HepG2 (cell line): ENCODE measurements around the gene AMIGO1. TPM values are rescaled to one million over a fixed set of nuclear protein-coding genes. Genes with fewer than 3 reads are reported as not detected.
A peak's percentile ranks its signal among the peaks of the same experiment; 100 is the strongest.

Source experiments
- ATAC-seq: fragments of 200-7000 bp; cut with Tn5 transposase; 3 replicates; pipeline ENCODE4 v1.9.1; 2020; ENCODE audit warnings: mild to moderate bottlenecking, moderate library complexity
- BruUV-seq: library from RNA; stranded (reverse); fragments of 400-500 nt; replicated peaks from 2 replicates; lab custom pipeline; 2021; lab: Mats Ljungman, UMichigan
- CTCF ChIA-PET: fragments of 300-600 bp; formaldehyde crosslinking; extraction: SDS; loops from one replicate; lab custom pipeline; 2021; ENCODE audit warnings: low total read pairs, inconsistent platforms, low intra/inter-chr PET ratio; lab: Yijun Ruan, JAX
- POLR2A ChIA-PET: fragments of 350-600 bp; sonication (Branson Sonifier 250); formaldehyde crosslinking; loops from one replicate; lab custom pipeline; 2020; ENCODE audit warnings: antibody characterized with exemption, inconsistent platforms; lab: Yijun Ruan, JAX
- DNase-seq: peaks from one replicate; pipeline ENCODE4 v3.0.0-alpha.2; 2015; ENCODE audit warnings: low spot score
- FAIRE-seq: peaks from 3 replicates; lab custom pipeline; 2011; peaks lifted over from hg19 to GRCh38; lab: Jason Lieb, UNC
- H2AFZ ChIP-seq: one replicate; pipeline ENCODE4 v1.6.1; 2011; ENCODE audit warnings: low read length, inconsistent platforms
- H3K27ac ChIP-seq: fragments of 300-600 bp; 3 replicates; pipeline ENCODE4 v1.8.0; 2011; ENCODE audit warnings: mixed run types, mild to moderate bottlenecking, mixed read lengths, low read length, inconsistent platforms; ENCODE audit not compliant: insufficient read depth; ENCODE audit errors: extremely low read length
- H3K27me3 ChIP-seq, 2 experiments: fragments of 200-600 bp in 1 of 2; 2 replicates in 1 of 2; 3 replicates in 1 of 2; pipeline versions ENCODE4 v1.6.0 to v1.8.0; 2011; ENCODE audit warnings: low read length in 2 of 2, mild to moderate bottlenecking in 2 of 2, moderate library complexity in 2 of 2, inconsistent platforms in 1 of 2; ENCODE audit not compliant: insufficient read depth in 2 of 2, control insufficient read depth in 1 of 2
- H3K36me3 ChIP-seq, 2 experiments: fragments of 200-600 bp in 1 of 2; replicated peaks in 1 of 2; 2 replicates in 1 of 2; 3 replicates in 1 of 2; pipeline versions ENCODE4 v1.5.1 to v1.8.0; 2011; ENCODE audit warnings: low read length in 2 of 2, inconsistent platforms in 1 of 2; ENCODE audit not compliant: insufficient read depth in 2 of 2, control insufficient read depth in 1 of 2
- H3K4me1 ChIP-seq: 2 replicates; pipeline ENCODE4 v1.5.1; 2012; ENCODE audit warnings: low read length, inconsistent platforms; ENCODE audit not compliant: insufficient read depth
- H3K4me2 ChIP-seq: 2 replicates; pipeline ENCODE4 v1.6.0; 2011; ENCODE audit warnings: low read depth, low read length, inconsistent platforms
- H3K4me3 ChIP-seq, 3 experiments: fragments of 200-600 bp in 1 of 3; sonication (generic), shearing (Covaris generic) in 1 of 3; replicated peaks in 1 of 3; 2 replicates each; pipeline ENCODE4 v1.5.1; 2011 to 2016; ENCODE audit warnings: low read length in 3 of 3, inconsistent platforms in 2 of 3, low read depth in 2 of 3, mild to moderate bottlenecking in 2 of 3, control low read depth in 1 of 3, mixed read lengths in 1 of 3; ENCODE audit not compliant: insufficient read depth in 1 of 3
- H3K79me2 ChIP-seq: one replicate; pipeline ENCODE4 v1.6.1; 2011; ENCODE audit warnings: low read length, inconsistent platforms; ENCODE audit not compliant: insufficient read depth
- H3K9ac ChIP-seq: 2 replicates; pipeline ENCODE4 v1.6.0; 2011; ENCODE audit warnings: mild to moderate bottlenecking, low read depth, low read length, inconsistent platforms; ENCODE audit not compliant: insufficient read depth
- H3K9me3 ChIP-seq: 2 replicates; pipeline ENCODE4 v1.5.1; 2012; ENCODE audit warnings: mild to moderate bottlenecking, low read length
- H4K20me1 ChIP-seq: 2 replicates; pipeline ENCODE4 v1.6.0; 2011; ENCODE audit warnings: inconsistent platforms, mild to moderate bottlenecking, low read length, moderate library complexity; ENCODE audit not compliant: insufficient read depth
- AGO2 ChIP-seq: fragments of 200-400 bp; formaldehyde crosslinking; optimal IDR thresholded peaks from 2 replicates; pipeline ENCODE3; 2017; ENCODE audit warnings: mild to moderate bottlenecking, low read depth, low read length, moderate library complexity
- GFI1 ChIP-seq: sonication (generic); formaldehyde crosslinking; IDR thresholded peaks from 2 replicates; pipeline ENCODE4 v1.5.0; 2020; ENCODE audit warnings: missing genetic modification reagents, mild to moderate bottlenecking, borderline replicate concordance
- MAFF ChIP-seq: IDR thresholded peaks from 2 replicates; pipeline ENCODE4 v1.6.1; 2011; ENCODE audit warnings: low read depth, low read length, improper control_type of control experiment
- MEIS2 ChIP-seq: sonication (generic); formaldehyde crosslinking; IDR thresholded peaks from 2 replicates; pipeline ENCODE4 v1.9.0; 2021; ENCODE audit warnings: mild to moderate bottlenecking, missing genetic modification reagents
- NR1H2 ChIP-seq: sonication (generic); formaldehyde crosslinking; IDR thresholded peaks from 2 replicates; pipeline ENCODE4 v1.8.1; 2022; ENCODE audit warnings: low read depth, missing genetic modification reagents, borderline replicate concordance
- TCF7L2 ChIP-seq: IDR thresholded peaks from 2 replicates; pipeline ENCODE4 v1.6.1; 2011; ENCODE audit warnings: mild to moderate bottlenecking, low read depth, low read length, moderate library complexity
- ZNF546 ChIP-seq: sonication (generic); formaldehyde crosslinking; conservative IDR thresholded peaks from 2 replicates; pipeline ENCODE4 v1.8.1; 2023; ENCODE audit warnings: mild to moderate bottlenecking, missing genetic modification reagents
- ZNF547 ChIP-seq: sonication (generic); formaldehyde crosslinking; IDR thresholded peaks from 2 replicates; pipeline ENCODE4 v1.5.1; 2020; ENCODE audit warnings: mild to moderate bottlenecking, missing genetic modification reagents
- ZSCAN22 ChIP-seq: sonication (generic); formaldehyde crosslinking; IDR thresholded peaks from 2 replicates; pipeline ENCODE4 v1.4.0; 2020; ENCODE audit warnings: mild to moderate bottlenecking, missing genetic modification reagents
- ZSCAN25 ChIP-seq: sonication (generic); formaldehyde crosslinking; IDR thresholded peaks from 2 replicates; pipeline ENCODE4 v1.8.0; 2022; ENCODE audit warnings: mild to moderate bottlenecking, missing genetic modification reagents
- WGBS: methylation state at CpG from one replicate; pipeline ENCODE4 v1.1.6; 2017; ENCODE audit warnings: low lambda C conversion rate; 5-methylcytosine and 5-hydroxymethylcytosine counted together
- in situ Hi-C: cut with HindIII; loops from 2 replicates; pipeline ENCODE4 v1.10.0; 2017; ENCODE audit warnings: low pct_unique_long_range_greater_than_20kb; ENCODE audit not compliant: extremely low pct_ligation_motif_present
- intact Hi-C: fragments of 100-400 bp; cut with micrococcal nuclease; formaldehyde crosslinking; loops from one replicate; pipeline ENCODE4 v1.10.0; 2022; ENCODE audit not compliant: unreplicated experiment
- polyA plus RNA-seq, 8 experiments: library from polyadenylated mRNA; depleted of rRNA in 3 of 8; stranded (reverse) in 7 of 8; unstranded in 1 of 8; fragments of >200 nt; fragmentation: Illumina TruSeq in 4 of 8; extraction: Trizol in 4 of 8; gene quantifications; 2 replicates each; pipeline versions ENCODE4 v1.2.1 to v1.2.3, GENCODE V29; 2011 to 2016; ENCODE audit warnings: low read depth in 4 of 8, missing spikeins in 1 of 8, mixed read lengths in 1 of 8; ENCODE audit not compliant: insufficient read depth in 1 of 8
- total RNA-seq, 5 experiments: library from RNA; depleted of rRNA; stranded (reverse); fragments of >200 nt; fragmentation: Illumina TruSeq; extraction: Trizol; gene quantifications; 2 replicates each; pipeline ENCODE4 v1.2.3, GENCODE V29; 2016; ENCODE audit warnings: low read depth in 1 of 5
- TF ChIP-seq, protein P1 (sequence below): sonication (generic); formaldehyde crosslinking; IDR thresholded peaks from 2 replicates; pipeline ENCODE4 v1.5.0; 2020; ENCODE audit warnings: mild to moderate bottlenecking, missing genetic modification reagents, borderline replicate concordance
- TF ChIP-seq, protein P2 (sequence below): IDR thresholded peaks from 2 replicates; pipeline ENCODE4 v1.6.1; 2018; ENCODE audit warnings: missing genetic modification reagents
- TF ChIP-seq, protein P3 (sequence below): sonication (generic); formaldehyde crosslinking; conservative IDR thresholded peaks from 2 replicates; pipeline ENCODE4 v1.4.0; 2020; ENCODE audit warnings: mild to moderate bottlenecking, missing genetic modification reagents, moderate library complexity

AMIGO1 gene
- total and polyA plus RNA-seq, 2 of the 13 experiments (the other 11 are each of a cell fraction or from before 2014, with no cell fraction given) = 0.40 to 1.3 TPM

DNA sequence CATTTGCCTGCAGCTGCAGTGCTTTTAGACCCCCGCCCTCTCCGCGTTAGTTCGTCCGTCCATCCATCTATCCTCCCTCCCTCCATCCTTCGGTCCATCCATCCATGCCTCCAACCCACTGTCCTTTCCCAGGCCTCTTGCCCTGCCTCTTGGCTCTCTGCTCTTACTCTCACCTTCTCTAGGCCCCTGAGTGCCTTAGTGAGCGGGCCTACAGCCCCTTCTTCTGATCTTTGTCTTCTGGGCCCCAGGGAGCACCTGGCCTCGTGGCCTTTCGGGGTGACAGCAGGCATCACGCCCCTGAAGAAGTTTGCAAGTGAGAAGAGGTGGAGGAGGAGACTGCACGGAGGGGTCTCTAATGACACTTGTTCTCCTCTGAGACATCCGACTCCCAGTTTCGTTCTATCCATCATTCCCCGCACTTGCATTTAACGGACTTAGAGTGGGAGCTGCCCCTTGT, 25.0 kb downstream of the AMIGO1 start (continued):
- TF ChIP-seq, protein P1, sequence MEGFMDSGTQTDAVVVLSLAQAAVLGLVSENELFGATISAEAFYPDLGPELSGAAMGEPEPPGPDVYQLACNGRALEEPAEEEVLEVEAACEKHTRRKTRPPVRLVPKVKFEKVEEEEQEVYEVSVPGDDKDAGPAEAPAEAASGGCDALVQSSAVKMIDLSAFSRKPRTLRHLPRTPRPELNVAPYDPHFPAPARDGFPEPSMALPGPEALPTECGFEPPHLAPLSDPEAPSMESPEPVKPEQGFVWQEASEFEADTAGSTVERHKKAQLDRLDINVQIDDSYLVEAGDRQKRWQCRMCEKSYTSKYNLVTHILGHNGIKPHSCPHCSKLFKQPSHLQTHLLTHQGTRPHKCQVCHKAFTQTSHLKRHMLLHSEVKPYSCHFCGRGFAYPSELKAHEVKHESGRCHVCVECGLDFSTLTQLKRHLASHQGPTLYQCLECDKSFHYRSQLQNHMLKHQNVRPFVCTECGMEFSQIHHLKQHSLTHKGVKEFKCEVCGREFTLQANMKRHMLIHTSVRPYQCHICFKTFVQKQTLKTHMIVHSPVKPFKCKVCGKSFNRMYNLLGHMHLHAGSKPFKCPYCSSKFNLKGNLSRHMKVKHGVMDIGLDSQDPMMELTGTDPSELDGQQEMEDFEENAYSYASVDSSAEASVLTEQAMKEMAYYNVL (CRISPR knock-in tag) = no peak
- no peak for TF ChIP-seq ZSCAN25 (CRISPR knock-in tag)
- no peak for TF ChIP-seq NR1H2 (CRISPR knock-in tag)
- no peak for TF ChIP-seq AGO2
- no peak for TF ChIP-seq ZSCAN22 (CRISPR knock-in tag)

DNA sequence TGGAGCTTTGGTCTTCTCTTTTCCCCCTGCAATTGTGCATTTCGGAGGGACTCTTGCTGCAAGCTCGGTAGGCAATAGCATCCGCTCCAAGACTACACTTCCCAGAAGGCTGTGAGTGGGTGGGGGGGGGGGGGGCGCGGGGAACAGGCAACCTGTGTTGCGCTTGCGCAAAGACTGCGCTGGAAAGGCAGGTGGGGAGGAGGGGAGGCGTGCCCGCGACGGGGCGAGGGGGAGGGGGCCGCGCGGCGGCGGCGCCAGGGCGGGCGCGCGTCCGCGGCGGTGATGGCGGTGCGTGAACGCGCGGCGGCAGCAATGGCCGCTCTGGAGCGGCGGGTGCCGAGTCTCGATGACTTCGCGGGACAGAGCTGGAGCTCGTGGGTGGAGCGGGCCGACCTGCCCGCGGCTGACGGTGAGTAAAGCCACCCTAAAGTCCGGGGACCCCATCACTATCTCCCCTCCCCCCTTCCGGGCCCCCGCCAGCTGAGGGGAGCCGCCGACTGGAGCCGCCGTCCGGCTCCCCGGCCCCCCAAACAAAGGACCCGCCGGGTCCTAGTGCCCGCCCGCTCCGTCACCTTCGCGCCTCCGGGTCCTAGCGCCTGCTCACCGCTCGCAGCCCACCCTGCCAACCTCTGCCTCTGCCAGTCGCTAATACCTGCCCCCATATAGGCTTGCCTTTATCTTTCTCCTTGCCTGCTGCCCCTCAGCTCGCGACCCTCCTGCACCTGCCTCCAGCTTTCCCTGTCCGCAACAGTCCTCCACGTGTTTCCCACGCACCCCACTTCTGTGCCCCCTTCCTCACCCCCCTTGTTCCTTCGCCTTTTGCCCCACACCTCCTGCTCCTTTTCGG, 25.6 kb downstream of the AMIGO1 start, which contains the start of gene ATXN7L2:
Gene ATXN7L2 (plus strand): TSS at position 234 of the 847 bp plus-strand sequence. CDS start 49 bp downstream, at position 283.
- 3% methylated on average over 24 of the region's 73 CpGs for WGBS
- peak within 1 kb of the TSS; percentile 75 to 92 (median 78) for H3K4me3 ChIP-seq
- H2AFZ ChIP-seq = peak within 1 kb of the TSS; percentile 95
- peak; percentile 84 for ATAC-seq
- peaks cover 19% of the 10 kb centered on the region for H3K4me1 ChIP-seq
- ChIA-PET CTCF (no interaction called here), POLR2A (interaction anchor here (0.6 to 1.9 kb wide), 10 partner anchors 10 to 270 kb away, joined by 3 to 10 read pairs (median 4); partner anchors contain the start of genes AMIGO1, CYB561D1, PSMA5 and SARS1)
- no peaks in the 10 kb centered on the region for H3K79me2 ChIP-seq
- H3K9ac ChIP-seq = peak within 1 kb of the TSS; percentile 91
- in situ Hi-C loops (loop anchor here (5.0 kb wide), 1 partner anchor 57 kb away; the partner anchor contains the start of gene PSMA5), intact Hi-C loops (no loop called here)
- peak; percentile 84 for DNase-seq
- H3K27me3 ChIP-seq = peaks cover 1 to 17% of the 10 kb centered on the region in 2 experiments; a peak in 4 of 5 replicates
- peak within 1 kb of the TSS; percentile 97 for H3K4me2 ChIP-seq
- H4K20me1 ChIP-seq = no peaks in the 10 kb centered on the region
- no TSS peak for BruUV-seq
- FAIRE-seq = no peak
- peak within 1 kb of the TSS; percentile 83 for H3K27ac ChIP-seq
- H3K9me3 ChIP-seq = no peaks in the 10 kb centered on the region
- H3K36me3 ChIP-seq = no peaks in the 10 kb centered on the region; a peak in 1 of 5 replicates
- TF ChIP-seq MAFF (no peak), TCF7L2 (no peak), MEIS2 (CRISPR knock-in tag) (peak; percentile 62; the same call in 1 of the 2 replicates), ZNF547 (no peak), ZNF546 (CRISPR knock-in tag) (peak; percentile 74; the same call in 1 of the 2 replicates), GFI1 (CRISPR knock-in tag) (peak; percentile 17; the same call in 1 of the 2 replicates)
- TF ChIP-seq, protein P2, sequence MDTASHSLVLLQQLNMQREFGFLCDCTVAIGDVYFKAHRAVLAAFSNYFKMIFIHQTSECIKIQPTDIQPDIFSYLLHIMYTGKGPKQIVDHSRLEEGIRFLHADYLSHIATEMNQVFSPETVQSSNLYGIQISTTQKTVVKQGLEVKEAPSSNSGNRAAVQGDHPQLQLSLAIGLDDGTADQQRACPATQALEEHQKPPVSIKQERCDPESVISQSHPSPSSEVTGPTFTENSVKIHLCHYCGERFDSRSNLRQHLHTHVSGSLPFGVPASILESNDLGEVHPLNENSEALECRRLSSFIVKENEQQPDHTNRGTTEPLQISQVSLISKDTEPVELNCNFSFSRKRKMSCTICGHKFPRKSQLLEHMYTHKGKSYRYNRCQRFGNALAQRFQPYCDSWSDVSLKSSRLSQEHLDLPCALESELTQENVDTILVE = 0 out of 2 replicates have a peak, but pooled peaks have one; percentile 17
- TF ChIP-seq, protein P3, sequence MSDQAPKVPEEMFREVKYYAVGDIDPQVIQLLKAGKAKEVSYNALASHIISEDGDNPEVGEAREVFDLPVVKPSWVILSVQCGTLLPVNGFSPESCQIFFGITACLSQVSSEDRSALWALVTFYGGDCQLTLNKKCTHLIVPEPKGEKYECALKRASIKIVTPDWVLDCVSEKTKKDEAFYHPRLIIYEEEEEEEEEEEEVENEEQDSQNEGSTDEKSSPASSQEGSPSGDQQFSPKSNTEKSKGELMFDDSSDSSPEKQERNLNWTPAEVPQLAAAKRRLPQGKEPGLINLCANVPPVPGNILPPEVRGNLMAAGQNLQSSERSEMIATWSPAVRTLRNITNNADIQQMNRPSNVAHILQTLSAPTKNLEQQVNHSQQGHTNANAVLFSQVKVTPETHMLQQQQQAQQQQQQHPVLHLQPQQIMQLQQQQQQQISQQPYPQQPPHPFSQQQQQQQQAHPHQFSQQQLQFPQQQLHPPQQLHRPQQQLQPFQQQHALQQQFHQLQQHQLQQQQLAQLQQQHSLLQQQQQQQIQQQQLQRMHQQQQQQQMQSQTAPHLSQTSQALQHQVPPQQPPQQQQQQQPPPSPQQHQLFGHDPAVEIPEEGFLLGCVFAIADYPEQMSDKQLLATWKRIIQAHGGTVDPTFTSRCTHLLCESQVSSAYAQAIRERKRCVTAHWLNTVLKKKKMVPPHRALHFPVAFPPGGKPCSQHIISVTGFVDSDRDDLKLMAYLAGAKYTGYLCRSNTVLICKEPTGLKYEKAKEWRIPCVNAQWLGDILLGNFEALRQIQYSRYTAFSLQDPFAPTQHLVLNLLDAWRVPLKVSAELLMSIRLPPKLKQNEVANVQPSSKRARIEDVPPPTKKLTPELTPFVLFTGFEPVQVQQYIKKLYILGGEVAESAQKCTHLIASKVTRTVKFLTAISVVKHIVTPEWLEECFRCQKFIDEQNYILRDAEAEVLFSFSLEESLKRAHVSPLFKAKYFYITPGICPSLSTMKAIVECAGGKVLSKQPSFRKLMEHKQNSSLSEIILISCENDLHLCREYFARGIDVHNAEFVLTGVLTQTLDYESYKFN (CRISPR knock-in tag) = peak; percentile 27; the same call in 1 of the 2 replicates
